OCI-LY7 (cell line): ENCODE data around the gene XIRP2.

Source experiments
- EZH2phosphoT487 ChIP-seq: fragments of 200-600 bp; sonication (generic); IDR thresholded peaks from 2 replicates; pipeline ENCODE4 v1.6.1; 2018; ENCODE audit warnings: low read depth, borderline replicate concordance, mild to moderate bottlenecking, mixed run types, antibody characterized with exemption, low read length, moderate library complexity, mixed read lengths
- TF ChIP-seq, protein P1 (sequence below): fragments of 200-600 bp; sonication (generic); conservative IDR thresholded peaks from 2 replicates; pipeline ENCODE4 v1.5.1; 2014; ENCODE audit warnings: mild to moderate bottlenecking, antibody characterized with exemption, low read length, moderate library complexity, mixed read lengths

DNA sequence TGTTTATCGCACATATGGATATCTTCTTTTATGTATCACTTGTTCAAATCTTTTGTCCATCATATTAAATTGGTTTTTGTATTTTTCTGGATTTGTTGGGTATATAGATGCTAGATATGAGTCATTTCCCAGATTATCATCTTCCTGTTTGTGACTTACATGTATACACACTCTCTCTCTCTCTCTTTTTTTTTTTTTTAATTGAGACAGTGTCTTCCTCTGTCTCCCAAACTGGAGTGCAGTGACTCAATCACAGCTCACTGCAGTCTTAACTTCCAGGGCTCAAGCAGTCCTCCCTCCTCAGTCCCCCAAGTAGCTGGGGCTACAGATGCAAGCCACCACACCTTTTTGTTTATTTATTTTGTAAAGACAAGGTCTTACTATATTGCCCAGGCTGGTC, 43.8 kb downstream of the XIRP2 start:
- TF ChIP-seq, protein P1, sequence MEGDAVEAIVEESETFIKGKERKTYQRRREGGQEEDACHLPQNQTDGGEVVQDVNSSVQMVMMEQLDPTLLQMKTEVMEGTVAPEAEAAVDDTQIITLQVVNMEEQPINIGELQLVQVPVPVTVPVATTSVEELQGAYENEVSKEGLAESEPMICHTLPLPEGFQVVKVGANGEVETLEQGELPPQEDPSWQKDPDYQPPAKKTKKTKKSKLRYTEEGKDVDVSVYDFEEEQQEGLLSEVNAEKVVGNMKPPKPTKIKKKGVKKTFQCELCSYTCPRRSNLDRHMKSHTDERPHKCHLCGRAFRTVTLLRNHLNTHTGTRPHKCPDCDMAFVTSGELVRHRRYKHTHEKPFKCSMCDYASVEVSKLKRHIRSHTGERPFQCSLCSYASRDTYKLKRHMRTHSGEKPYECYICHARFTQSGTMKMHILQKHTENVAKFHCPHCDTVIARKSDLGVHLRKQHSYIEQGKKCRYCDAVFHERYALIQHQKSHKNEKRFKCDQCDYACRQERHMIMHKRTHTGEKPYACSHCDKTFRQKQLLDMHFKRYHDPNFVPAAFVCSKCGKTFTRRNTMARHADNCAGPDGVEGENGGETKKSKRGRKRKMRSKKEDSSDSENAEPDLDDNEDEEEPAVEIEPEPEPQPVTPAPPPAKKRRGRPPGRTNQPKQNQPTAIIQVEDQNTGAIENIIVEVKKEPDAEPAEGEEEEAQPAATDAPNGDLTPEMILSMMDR: no peak
- no peak for TF ChIP-seq EZH2phosphoT487
